Fibroblast of the aortic adventitia (primary cell): Measurements from ENCODE around the gene MT4. TPM values are rescaled to one million over a fixed set of nuclear protein-coding genes. Genes with fewer than 3 reads are reported as not detected.
A peak's percentile ranks its signal among the peaks of the same experiment; 100 is the strongest.

Experiments
- DNase-seq: peaks from one replicate; pipeline ENCODE4 v3.0.0-alpha.2; 2010; ENCODE audit warnings: low read depth
- H3K4me3 ChIP-seq: 2 replicates; pipeline ENCODE4 v1.5.1; 2011; ENCODE audit warnings: low read depth, mild to moderate bottlenecking, control low read depth, low read length, moderate library complexity
- total RNA-seq: library from RNA; depleted of rRNA; stranded (reverse); fragments of >200 nt; gene quantifications from 2 replicates; pipeline ENCODE4 v1.2.3, GENCODE V29; 2012; ENCODE audit warnings: low replicate concordance
- TF ChIP-seq, protein P1 (sequence below): IDR thresholded peaks from 2 replicates; pipeline ENCODE4 v1.5.1; 2011; ENCODE audit warnings: mild to moderate bottlenecking, low read length, control low read depth, inconsistent platforms; ENCODE audit not compliant: insufficient read depth

MT4 gene
- total RNA-seq, 1 donor: not detected

DNA sequence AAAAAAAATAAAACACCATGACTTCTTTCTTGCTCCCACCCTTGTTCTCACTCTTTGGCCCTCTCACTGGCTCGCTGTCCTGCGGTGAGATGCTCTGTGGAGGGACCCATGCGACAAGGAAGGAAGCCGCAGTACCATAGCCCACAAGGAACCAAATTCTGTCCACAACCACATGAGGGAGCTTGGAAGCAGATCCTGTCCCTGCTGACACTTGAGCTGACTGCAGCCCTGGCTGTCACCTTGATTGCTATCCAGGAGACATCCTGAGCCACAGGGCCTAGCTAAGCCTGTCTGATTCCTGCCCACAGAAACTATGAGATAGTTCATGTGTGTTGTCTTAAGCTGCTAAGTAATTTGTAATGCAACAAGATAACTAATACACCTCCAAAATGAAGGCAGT is 38.7 kb downstream of the MT4 start:
- TF ChIP-seq, protein P1, sequence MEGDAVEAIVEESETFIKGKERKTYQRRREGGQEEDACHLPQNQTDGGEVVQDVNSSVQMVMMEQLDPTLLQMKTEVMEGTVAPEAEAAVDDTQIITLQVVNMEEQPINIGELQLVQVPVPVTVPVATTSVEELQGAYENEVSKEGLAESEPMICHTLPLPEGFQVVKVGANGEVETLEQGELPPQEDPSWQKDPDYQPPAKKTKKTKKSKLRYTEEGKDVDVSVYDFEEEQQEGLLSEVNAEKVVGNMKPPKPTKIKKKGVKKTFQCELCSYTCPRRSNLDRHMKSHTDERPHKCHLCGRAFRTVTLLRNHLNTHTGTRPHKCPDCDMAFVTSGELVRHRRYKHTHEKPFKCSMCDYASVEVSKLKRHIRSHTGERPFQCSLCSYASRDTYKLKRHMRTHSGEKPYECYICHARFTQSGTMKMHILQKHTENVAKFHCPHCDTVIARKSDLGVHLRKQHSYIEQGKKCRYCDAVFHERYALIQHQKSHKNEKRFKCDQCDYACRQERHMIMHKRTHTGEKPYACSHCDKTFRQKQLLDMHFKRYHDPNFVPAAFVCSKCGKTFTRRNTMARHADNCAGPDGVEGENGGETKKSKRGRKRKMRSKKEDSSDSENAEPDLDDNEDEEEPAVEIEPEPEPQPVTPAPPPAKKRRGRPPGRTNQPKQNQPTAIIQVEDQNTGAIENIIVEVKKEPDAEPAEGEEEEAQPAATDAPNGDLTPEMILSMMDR: peak; percentile 43
- peak; percentile 27 for DNase-seq
- H3K4me3 ChIP-seq: no peak overlapping the region

DNA sequence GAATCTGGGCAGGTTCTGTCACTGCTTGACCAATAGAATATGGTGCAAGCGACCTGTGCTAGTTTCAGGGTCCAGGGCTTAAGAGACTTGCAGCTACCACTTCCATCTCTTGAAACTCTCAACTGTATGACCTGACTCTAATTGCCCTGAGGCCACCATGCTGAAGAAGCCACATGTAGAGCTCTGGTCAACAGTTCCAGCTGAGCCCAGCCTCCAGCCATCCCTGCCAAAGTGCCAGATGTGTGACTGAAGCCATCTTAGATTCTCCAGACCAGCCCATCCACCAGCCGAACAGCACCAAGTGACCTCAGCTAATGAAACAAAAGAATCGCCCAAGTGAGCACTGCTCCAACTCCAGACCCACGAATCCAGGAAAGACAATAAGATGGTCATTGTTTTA is 40.1 kb downstream of the MT4 start:
- TF ChIP-seq, protein P1: no peak
- no peak for DNase-seq
- H3K4me3 ChIP-seq: no peak overlapping the region

DNA sequence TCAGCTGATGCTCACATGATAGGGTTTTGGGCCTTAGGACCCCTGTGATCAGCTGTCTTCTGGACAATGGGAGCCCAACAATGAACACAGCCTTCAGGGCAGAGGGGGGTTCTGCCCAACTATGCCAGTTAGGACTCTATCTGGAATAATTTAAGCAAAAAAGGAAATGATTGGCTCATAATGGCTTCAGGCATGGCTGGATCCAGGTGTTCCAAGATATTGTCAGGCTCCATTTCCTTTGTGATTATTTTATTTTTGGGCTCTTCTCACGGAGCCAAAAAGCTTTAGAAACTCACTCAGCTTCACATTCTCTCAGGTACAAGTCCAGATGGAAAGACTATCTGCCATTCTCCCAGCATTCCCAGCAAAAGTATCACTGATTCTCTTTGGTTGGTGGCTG is 40.6 kb downstream of the MT4 start:
- no peak for DNase-seq
- H3K4me3 ChIP-seq: no peak overlapping the region
- TF ChIP-seq, protein P1: no peak

DNA sequence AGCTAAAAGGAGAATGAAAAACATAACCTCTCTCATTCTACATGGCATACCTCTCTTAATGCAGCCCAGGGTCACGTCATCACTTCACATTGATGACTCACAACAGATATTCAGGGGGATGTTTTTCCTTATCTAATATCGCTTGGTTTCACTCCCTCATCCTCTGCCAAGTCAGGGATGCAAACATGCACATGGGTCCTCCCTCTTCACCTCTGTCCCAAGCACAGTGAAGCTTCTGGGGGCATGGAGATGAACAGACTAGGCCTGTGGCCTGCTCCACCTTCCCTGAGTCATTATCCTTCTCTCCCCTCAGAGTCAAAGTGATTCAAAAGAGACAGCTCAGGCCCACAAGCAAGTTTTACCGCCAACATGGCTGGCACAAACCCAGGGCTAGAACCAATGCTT is 41.2 kb downstream of the MT4 start:
- DNase-seq: no peak
- H3K4me3 ChIP-seq: no peak overlapping the region
- TF ChIP-seq, protein P1: no peak

DNA sequence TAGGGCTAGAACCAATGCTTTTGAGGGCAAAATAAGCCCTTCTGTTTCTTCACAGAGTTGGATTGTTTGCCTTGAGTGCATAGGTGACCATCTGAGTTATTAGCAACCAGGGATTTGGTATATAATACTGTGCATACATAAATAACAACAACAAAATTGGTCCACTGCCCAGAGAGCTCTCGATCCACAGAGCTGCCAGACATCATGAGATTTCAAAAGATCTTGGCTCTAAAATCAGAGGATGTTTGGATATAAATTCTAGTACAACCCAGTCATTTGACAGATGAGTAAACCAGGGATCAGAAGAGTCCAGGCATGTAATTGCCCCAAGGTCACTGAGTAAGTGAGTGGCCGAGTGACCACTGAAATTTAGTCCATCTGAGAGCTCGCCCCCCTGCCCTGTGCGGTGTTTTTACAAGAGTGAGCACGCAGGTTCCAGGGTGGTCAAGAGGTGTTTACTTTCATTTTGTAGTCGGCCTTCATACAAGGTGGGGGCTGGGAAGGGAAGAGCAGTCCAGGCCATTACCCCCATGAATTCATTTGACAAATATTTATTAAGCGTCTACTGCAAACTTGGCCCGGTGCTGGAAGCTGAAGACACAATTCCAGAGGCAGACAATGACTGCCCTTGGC is 41.7 kb downstream of the MT4 start:
- peak overlapping the region; percentile 46 for H3K4me3 ChIP-seq
- TF ChIP-seq, protein P1: no peak
- peak; percentile 92 for DNase-seq

DNA sequence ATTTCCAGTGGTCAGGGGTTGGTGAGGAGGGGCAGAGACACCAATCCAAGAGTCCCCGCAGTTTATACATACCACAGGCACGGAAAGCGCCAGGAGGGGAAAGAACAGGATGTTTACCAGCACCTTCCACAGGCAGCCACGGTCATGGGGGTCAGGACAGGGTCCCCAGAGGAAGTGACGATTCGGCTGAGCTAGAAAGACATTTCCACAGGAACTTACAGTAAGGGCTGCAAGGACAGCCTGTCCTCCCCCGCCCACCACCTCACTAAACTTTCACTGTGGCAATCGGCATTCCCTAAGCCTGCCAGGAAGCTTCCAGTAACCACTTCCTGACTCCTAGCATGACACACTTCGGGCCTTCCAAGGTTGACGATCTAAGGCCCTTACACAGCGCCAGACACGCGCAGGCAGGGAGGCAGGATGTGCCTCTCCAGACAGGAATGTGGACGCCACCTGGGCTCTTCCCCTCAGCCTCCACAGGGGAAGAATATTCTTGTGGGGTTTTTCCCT is 42.3 kb downstream of the MT4 start:
- peak overlapping the region; percentile 46 for H3K4me3 ChIP-seq
- TF ChIP-seq, protein P1: no peak
- DNase-seq: peak; percentile 97

DNA sequence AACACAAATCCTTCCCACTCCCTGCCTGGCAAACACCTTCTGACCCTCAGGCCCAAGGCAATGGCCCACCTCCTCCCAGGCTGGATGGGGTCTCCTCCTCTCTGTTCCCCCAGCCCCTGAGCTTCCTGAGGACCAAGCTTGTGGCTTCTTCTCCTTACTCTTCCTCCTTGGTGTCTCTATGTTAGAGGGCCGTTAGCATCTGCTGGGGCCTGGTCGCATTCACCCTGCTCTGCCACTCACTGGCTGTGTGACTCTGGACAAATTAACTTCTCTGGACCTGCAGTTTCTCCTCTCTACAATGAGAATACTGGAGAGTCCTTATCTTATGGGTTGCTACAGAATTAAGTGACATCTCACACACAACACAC is 42.8 kb downstream of the MT4 start:
- no peak for DNase-seq
- H3K4me3 ChIP-seq: peak overlapping the region; percentile 54
- TF ChIP-seq, protein P1: no peak
